ENCODE measurements around the gene SLC41A3. TPM values are rescaled to one million over a fixed set of nuclear protein-coding genes. Genes with fewer than 3 reads are reported as not detected.

Gene SLC41A3
- total RNA-seq, 4 donors from 2014 or later: 32.3 to 51.3 (median 44.0) TPM

DNA sequence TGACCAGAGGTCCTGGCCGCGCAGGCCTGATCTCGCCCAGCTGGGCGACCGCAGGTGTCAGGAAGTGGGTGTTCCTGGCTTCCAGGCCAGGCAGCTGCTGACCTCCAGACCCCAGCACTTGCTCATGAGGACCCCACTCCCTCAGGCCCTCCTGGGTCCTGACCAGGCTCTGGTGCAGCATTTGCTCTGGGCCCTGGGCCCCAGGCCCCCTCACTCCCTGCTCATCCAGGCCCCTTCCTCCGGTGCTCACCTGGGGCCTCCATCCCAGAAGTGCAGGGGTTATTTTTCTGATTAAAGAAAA, 122.7 kb downstream of the SLC41A3 start:
- Histone ChIP-seq H3K9me3 (no peaks in the 10 kb centered on the region), H3K27me3 (peaks cover 47% of the 10 kb centered on the region), H3K4me1 (peaks cover 6% of the 10 kb centered on the region), H3K36me3 (no peaks in the 10 kb centered on the region), H3K27ac (no peak overlapping the region), H3K4me3 (no peak overlapping the region)
- no peak for TF ChIP-seq EP300 (IDR thresholded peaks at IDR 0.05)
- TF ChIP-seq CTCF (IDR thresholded peaks at IDR 0.05): no peak
- no peak for TF ChIP-seq POLR2AphosphoS5 (IDR thresholded peaks at IDR 0.05)
- no peak for TF ChIP-seq POLR2A (IDR thresholded peaks at IDR 0.05)
- 70% methylated on average over 2 of the region's 6 CpGs for WGBS
- DNase-seq (ENCODE audit: low spot score in 2 of 2): no peak

- DNase-seq (ENCODE audit: low spot score in 2 of 2): no peak
- H3K27ac ChIP-seq: no peak overlapping the region
- peaks cover 49% of the 10 kb centered on the region for H3K27me3 ChIP-seq
- no peak for TF ChIP-seq EP300 (IDR thresholded peaks at IDR 0.05)
- TF ChIP-seq POLR2A (IDR thresholded peaks at IDR 0.05): no peak
- no peak for TF ChIP-seq POLR2AphosphoS5 (IDR thresholded peaks at IDR 0.05)
- TF ChIP-seq CTCF (IDR thresholded peaks at IDR 0.05): no peak
- no peaks in the 10 kb centered on the region for H3K9me3 ChIP-seq
- peaks cover 6% of the 10 kb centered on the region for H3K4me1 ChIP-seq
- 65% methylated on average over 4 of the region's 11 CpGs for WGBS
- H3K36me3 ChIP-seq: no peaks in the 10 kb centered on the region
- H3K4me3 ChIP-seq: no peak overlapping the region
Observed at GRCh38 chr3:125960456-125961288, 123.3 kb downstream of the SLC41A3 start.

- no peak for DNase-seq (ENCODE audit: low spot score in 2 of 2)
- Histone ChIP-seq H3K36me3 (no peaks in the 10 kb centered on the region), H3K9me3 (no peaks in the 10 kb centered on the region), H3K4me3 (no peak overlapping the region), H3K4me1 (peaks cover 6% of the 10 kb centered on the region), H3K27ac (no peak overlapping the region), H3K27me3 (peaks cover 55% of the 10 kb centered on the region)
- TF ChIP-seq POLR2A (IDR thresholded peaks at IDR 0.05): no peak
- TF ChIP-seq CTCF (IDR thresholded peaks at IDR 0.05): no peak
- TF ChIP-seq POLR2AphosphoS5 (IDR thresholded peaks at IDR 0.05): no peak
- no peak for TF ChIP-seq EP300 (IDR thresholded peaks at IDR 0.05)
- WGBS: 82% methylated on average over 5 of the region's 14 CpGs
Observed at GRCh38 chr3:125960066-125960424, 123.9 kb downstream of the SLC41A3 start.

DNA sequence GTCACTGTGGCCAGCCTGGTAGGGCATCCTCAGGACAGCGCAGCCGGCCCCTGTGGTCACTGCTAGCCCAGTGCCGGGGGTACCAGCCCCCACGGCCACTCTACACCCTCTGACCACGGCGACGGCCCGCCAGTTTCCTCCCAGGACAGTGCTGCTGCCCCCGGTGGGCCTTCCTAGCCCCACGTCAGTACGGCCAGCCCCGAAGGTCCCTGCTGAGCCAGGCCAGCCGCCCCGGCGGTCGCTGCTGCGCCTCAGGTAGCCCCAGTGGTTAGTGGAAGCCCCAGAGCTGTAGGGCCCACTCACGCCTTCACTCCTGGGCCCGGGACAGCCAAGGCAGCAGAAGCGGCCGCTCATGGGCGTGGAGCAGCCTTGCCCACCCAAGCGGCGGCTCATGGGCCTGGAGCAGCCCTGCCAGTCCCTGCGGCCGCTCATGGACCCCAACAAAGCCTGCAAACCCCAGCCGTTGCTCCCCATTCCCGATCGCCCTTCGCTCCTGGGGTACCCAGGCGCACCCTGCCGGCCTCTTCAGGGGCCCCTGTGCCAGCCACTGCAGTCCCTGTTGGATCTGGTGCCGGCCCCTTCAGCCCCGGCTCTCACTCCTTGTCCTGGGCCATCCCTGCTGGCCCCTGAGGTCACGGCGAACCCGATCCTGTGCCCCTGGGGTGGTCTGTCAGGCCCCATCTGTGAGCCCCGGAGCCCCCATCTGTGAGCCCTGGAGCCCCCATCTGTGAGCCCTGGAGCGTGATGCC, 124.4 kb downstream of the SLC41A3 start:
- no peaks in the 10 kb centered on the region for H3K9me3 ChIP-seq
- H3K4me3 ChIP-seq: no peak overlapping the region
- peaks cover 6% of the 10 kb centered on the region for H3K4me1 ChIP-seq
- no peak overlapping the region for H3K27ac ChIP-seq
- peak in 1 of 2 donors; percentile 58 for DNase-seq (ENCODE audit: low spot score in 2 of 2)
- H3K27me3 ChIP-seq: peaks cover 51% of the 10 kb centered on the region
- TF ChIP-seq EP300 (IDR thresholded peaks at IDR 0.05) (no peak), POLR2AphosphoS5 (IDR thresholded peaks at IDR 0.05) (no peak), CTCF (IDR thresholded peaks at IDR 0.05) (no peak), POLR2A (IDR thresholded peaks at IDR 0.05) (no peak)
- no peaks in the 10 kb centered on the region for H3K36me3 ChIP-seq
- 94% methylated on average over 10 of the region's 39 CpGs for WGBS

All from suprapubic skin (tissue), 4 donors.